ENCODE data around the gene SCYGR3. TPM values are rescaled to one million over a fixed set of nuclear protein-coding genes. Genes with fewer than 3 reads are reported as not detected.

SCYGR3 gene
- polyA plus RNA-seq, 1 donor: not detected

Other genes starting within 250 kb of the SCYGR3 start
- 0.27 TPM for gene TM4SF20, start 235.5 kb downstream of the SCYGR3 start, polyA plus RNA-seq (ENCODE audit: insufficient read length)
- gene SCYGR1, start 226.9 kb downstream of the SCYGR3 start, polyA plus RNA-seq (ENCODE audit: insufficient read length): not detected
- 83.1 TPM for gene AGFG1, start 142.7 kb downstream of the SCYGR3 start, polyA plus RNA-seq (ENCODE audit: insufficient read length)
- not detected for gene SCYGR2, start 15.9 kb downstream of the SCYGR3 start, polyA plus RNA-seq (ENCODE audit: insufficient read length)
- not detected for gene SCYGR4, start 2.7 kb upstream of the SCYGR3 start, polyA plus RNA-seq (ENCODE audit: insufficient read length)
- not detected for gene SCYGR5, start 52.0 kb upstream of the SCYGR3 start, polyA plus RNA-seq (ENCODE audit: insufficient read length)
- 10.7 TPM for gene SLC19A3, start 103.2 kb upstream of the SCYGR3 start, polyA plus RNA-seq (ENCODE audit: insufficient read length)
- gene SCYGR6, start 109.9 kb upstream of the SCYGR3 start, polyA plus RNA-seq (ENCODE audit: insufficient read length): not detected
- not detected for gene SCYGR7, start 113.5 kb upstream of the SCYGR3 start, polyA plus RNA-seq (ENCODE audit: insufficient read length)
- not detected for gene SCYGR8, start 131.1 kb upstream of the SCYGR3 start, polyA plus RNA-seq (ENCODE audit: insufficient read length)
- gene CCL20, start 199.0 kb upstream of the SCYGR3 start, polyA plus RNA-seq (ENCODE audit: insufficient read length): 0.48 TPM

All from left kidney (tissue), 1 donor.